Kidney (tissue), 14 donors: Measurements from ENCODE around the gene CNNM3. TPM values are rescaled to one million over a fixed set of nuclear protein-coding genes. Genes with fewer than 3 reads are reported as not detected.

ENCODE experiments used
- DNase-seq, 5 donors: peaks; one replicate each; pipeline ENCODE4 v3.0.0-alpha.2; 2013 to 2020
- FAIRE-seq: peaks from 2 replicates; lab custom pipeline; 2012; peaks lifted over from hg19 to GRCh38; lab: Jason Lieb, UNC
- H3K27ac ChIP-seq, 2 donors: one replicate each; pipeline ENCODE4 v1.7.0; 2013; ENCODE audit warnings: low read depth in 2 of 2, low read length in 2 of 2, inconsistent platforms in 1 of 2
- H3K27me3 ChIP-seq: one replicate; pipeline ENCODE4 v1.7.1; 2013; ENCODE audit warnings: low read length, inconsistent platforms; ENCODE audit not compliant: control insufficient read depth, insufficient read depth
- H3K36me3 ChIP-seq, 3 donors: one replicate each; pipeline versions ENCODE4 v1.7.0 to v1.7.1; 2013; ENCODE audit warnings: low read length in 3 of 3, control low read depth in 1 of 3, inconsistent platforms in 1 of 3; ENCODE audit not compliant: insufficient read depth in 3 of 3, control insufficient read depth in 2 of 3
- H3K4me1 ChIP-seq, 3 donors: one replicate each; pipeline versions ENCODE4 v1.7.0 to v1.7.1; 2013; ENCODE audit warnings: low read length in 3 of 3, inconsistent platforms in 1 of 3, low read depth in 1 of 3; ENCODE audit not compliant: control insufficient read depth in 2 of 3, insufficient read depth in 2 of 3
- H3K4me3 ChIP-seq, 3 donors: one replicate each; pipeline versions ENCODE4 v1.7.0 to v1.8.1; 2013; ENCODE audit warnings: low read length in 3 of 3, control low read depth in 1 of 3, inconsistent platforms in 1 of 3
- H3K9ac ChIP-seq, 3 donors: one replicate each; pipeline versions ENCODE4 v1.7.0 to v1.7.1; 2013; ENCODE audit warnings: low read length in 3 of 3, control low read depth in 1 of 3, inconsistent platforms in 1 of 3
- H3K9me3 ChIP-seq, 3 donors: one replicate each; pipeline versions ENCODE4 v1.7.0 to v1.7.1; 2013; ENCODE audit warnings: low read length in 3 of 3, control low read depth in 1 of 3, inconsistent platforms in 1 of 3; ENCODE audit not compliant: control insufficient read depth in 2 of 3, insufficient read depth in 1 of 3
- intact Hi-C: fragments of 100-400 bp; cut with DNase I; formaldehyde crosslinking; loops from one replicate; pipeline ENCODE4 v1.11.1; 2022
- polyA plus RNA-seq: library from polyadenylated mRNA; stranded (reverse); fragments of 350-450 nt; fragmentation: Illumina TruSeq; extraction: RNeasy Lipid Tissue Mini Kit (QIAGEN cat#74804); gene quantifications from one replicate; pipeline ENCODE4 v1.2.3, GENCODE V29; 2014; ENCODE audit warnings: low read depth, low replicate concordance; ENCODE audit not compliant: insufficient read depth
- total RNA-seq: library from RNA; stranded (reverse); fragmentation: NEBNext Ultra II Directional; extraction: Animal tissue kit (Norgen Biotek cat#: 25700); gene quantifications from one replicate; pipeline ENCODE4 v1.2.1, GENCODE V29; 2021
- TF ChIP-seq, protein P1 (sequence below): IDR thresholded peaks from 3 replicates; pipeline ENCODE4 v1.5.1; 2012; ENCODE audit warnings: mild to moderate bottlenecking, moderate library complexity, borderline replicate concordance; ENCODE audit not compliant: insufficient read depth; ENCODE audit errors: extremely low read depth
- donor health status: control.
- donor health status: control.
- donor health status: control.
- donor health status: control.
- donor health status: control.
- donor health status: DM: yes; HTN: yes; CAD: no.
- donor health status: Normal renal cell carcinoma (clear cell type).

CNNM3 gene
- total and polyA plus RNA-seq, 2 donors from 2014 or later, result 6.9 to 26.1 TPM

DNA sequence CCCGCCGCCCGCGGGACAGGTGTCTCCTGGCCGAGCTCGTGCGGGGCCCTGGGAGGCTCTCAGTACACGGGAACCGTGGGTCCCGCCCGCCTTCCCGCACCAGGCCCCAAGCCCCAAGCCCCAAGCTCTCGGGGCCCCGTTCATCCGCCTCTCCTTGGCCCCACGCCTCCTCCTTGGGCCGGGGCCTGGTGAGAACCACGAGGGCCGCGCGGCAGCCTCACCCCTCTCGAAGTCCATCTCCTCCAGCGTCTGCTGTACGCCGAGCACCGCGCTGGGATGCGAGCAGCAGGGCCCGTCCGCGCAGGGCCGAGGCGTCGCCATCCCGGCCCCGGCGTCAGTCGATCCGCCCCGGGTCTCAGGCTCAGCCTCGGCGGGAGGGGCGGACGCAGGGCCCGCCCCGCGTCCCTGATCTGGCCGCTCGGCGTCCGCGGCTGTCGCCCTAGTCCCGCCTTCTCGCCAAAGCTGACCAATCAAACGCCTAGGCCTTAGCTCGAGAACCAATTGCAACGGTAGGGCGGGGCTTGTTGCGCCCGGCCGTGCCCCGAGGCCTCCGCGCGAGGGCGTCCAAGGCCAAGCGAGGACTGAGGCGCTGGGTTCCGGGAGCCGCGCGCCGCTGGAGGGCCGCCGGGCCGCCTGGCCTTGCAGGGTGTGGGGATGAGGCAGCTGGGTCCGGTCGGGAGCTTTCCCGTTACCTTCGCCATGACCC lies 41.8 kb downstream of the CNNM3 start, which contains the start of gene ANKRD39:
Gene ANKRD39, minus strand, starts transcription at position 350 of the 706 bp plus-strand sequence. Its CDS starts 29 bp downstream, at position 321.
- TF ChIP-seq, protein P1, sequence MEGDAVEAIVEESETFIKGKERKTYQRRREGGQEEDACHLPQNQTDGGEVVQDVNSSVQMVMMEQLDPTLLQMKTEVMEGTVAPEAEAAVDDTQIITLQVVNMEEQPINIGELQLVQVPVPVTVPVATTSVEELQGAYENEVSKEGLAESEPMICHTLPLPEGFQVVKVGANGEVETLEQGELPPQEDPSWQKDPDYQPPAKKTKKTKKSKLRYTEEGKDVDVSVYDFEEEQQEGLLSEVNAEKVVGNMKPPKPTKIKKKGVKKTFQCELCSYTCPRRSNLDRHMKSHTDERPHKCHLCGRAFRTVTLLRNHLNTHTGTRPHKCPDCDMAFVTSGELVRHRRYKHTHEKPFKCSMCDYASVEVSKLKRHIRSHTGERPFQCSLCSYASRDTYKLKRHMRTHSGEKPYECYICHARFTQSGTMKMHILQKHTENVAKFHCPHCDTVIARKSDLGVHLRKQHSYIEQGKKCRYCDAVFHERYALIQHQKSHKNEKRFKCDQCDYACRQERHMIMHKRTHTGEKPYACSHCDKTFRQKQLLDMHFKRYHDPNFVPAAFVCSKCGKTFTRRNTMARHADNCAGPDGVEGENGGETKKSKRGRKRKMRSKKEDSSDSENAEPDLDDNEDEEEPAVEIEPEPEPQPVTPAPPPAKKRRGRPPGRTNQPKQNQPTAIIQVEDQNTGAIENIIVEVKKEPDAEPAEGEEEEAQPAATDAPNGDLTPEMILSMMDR, result peak; percentile 74
- Histone ChIP-seq H3K36me3 (peaks cover 4 to 15% (median 10%) of the 10 kb centered on the region in 3 donors), H3K4me3 (peak within 1 kb of the TSS; percentile 51 to 81 (median 62)), H3K27ac (peak within 1 kb of the TSS in 1 of 2 donors; percentile 51), H3K9ac (peak within 1 kb of the TSS; percentile 4 to 62 (median 32)), H3K4me1 (peaks cover 0 to 18% (median 7%) of the 10 kb centered on the region in 3 donors), H3K27me3 (no peaks in the 10 kb centered on the region), H3K9me3 (no peaks in the 10 kb centered on the region)
- peak; percentile 98 to 99 (median 99) for DNase-seq
- intact Hi-C loops, result no loop called here
- FAIRE-seq, result no peak

DNA sequence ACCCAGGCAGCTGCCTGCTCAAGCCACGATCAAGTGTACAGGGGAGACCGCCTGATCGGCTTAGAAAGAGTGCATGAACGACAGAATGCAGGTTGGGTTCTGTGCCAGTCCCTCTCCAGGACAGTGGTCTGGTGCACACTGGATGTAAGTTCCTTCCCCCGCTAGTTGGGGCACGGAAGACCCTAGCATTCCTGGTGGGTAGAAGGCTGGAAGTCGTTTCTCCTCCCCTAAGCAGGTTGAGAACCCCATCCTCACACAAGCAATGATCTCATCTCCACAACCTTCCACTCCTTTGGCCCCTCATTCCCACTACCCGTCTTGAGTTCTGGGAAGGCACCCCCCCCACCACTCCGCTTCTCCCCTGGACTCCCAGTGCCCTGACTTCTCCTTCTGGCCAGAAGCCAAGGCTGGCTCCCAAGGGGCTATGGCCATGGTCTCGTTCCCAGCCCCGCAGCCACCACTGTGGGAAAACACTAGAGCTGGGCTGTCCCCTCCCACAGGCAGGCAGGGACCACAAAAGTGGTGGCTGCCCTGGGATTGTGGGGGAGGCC lies 43.1 kb downstream of the CNNM3 start:
- H3K36me3 ChIP-seq, result peaks cover 4 to 16% (median 10%) of the 10 kb centered on the region in 3 donors
- peak overlapping the region in 1 of 3 donors; percentile 49 for H3K4me3 ChIP-seq
- H3K27me3 ChIP-seq, result no peaks in the 10 kb centered on the region
- intact Hi-C loops, result no loop called here
- peak overlapping the region; percentile 23 to 51 for H3K27ac ChIP-seq
- FAIRE-seq (no peak), DNase-seq (peak in 3 of 5 donors; percentile 51 to 89 (median 79))
- TF ChIP-seq, protein P1, result no peak
- H3K4me1 ChIP-seq, result peaks cover 0 to 18% (median 7%) of the 10 kb centered on the region in 3 donors
- no peak overlapping the region for H3K9ac ChIP-seq
- H3K9me3 ChIP-seq, result no peaks in the 10 kb centered on the region

DNA sequence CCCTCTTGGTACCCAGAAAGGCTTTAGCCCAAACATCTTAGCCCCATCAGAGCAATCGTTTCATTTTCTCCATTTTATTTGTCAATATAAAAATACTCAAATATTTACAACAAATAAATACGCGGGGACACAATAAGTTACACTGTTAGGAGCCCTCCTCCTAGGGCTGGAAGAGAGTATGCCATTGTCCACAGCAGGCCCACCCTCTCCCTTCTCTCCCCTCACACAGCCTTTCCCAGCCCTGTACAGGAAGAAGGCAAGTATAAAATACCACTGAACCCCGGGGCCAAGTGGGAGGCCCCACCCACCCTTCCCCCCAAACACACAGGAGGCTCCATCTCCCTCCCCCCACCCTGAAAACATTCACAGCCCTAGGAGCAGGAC lies 43.6 kb downstream of the CNNM3 start:
- H3K4me1 ChIP-seq, result peaks cover 0 to 18% (median 7%) of the 10 kb centered on the region in 3 donors
- FAIRE-seq (no peak), DNase-seq (peak in 1 of 5 donors; percentile 50)
- intact Hi-C loops, result loop anchor here (5.0 kb wide), 1 partner anchor 98 kb away; no protein-coding TSS in a partner anchor
- H3K27me3 ChIP-seq, result no peaks in the 10 kb centered on the region
- H3K9me3 ChIP-seq, result no peaks in the 10 kb centered on the region
- H3K9ac ChIP-seq, result no peak overlapping the region
- peaks cover 4 to 15% (median 15%) of the 10 kb centered on the region in 3 donors for H3K36me3 ChIP-seq
- TF ChIP-seq, protein P1, result no peak
- H3K4me3 ChIP-seq, result no peak overlapping the region
- H3K27ac ChIP-seq, result peak overlapping the region in 1 of 2 donors; percentile 23
